Memory B cell (primary cell): ENCODE data around the gene CCDC86.
A peak's percentile ranks its signal among the peaks of the same experiment; 100 is the strongest.

Experiments
- ATAC-seq: fragments of 150-1000 bp; cut with Tn5 transposase; 2 replicates; pipeline ENCODE4 v1.10.0; 2021; ENCODE audit warnings: low read depth, mild to moderate bottlenecking, moderate library complexity
- DNase-seq, 2 donors: peaks; one replicate each; pipeline ENCODE4 v3.0.0; 2022; ENCODE audit warnings: low spot score in 2 of 2
- H3K27ac Mint-ChIP-seq: one replicate; pipeline ENCODE4 v1.8.0; 2022; ENCODE audit warnings: mild to moderate bottlenecking, moderate library complexity, mixed read lengths
- H3K27me3 Mint-ChIP-seq: one replicate; pipeline ENCODE4 v1.8.0; 2022; ENCODE audit warnings: mixed read lengths
- H3K36me3 Mint-ChIP-seq: one replicate; pipeline ENCODE4 v1.8.0; 2022; ENCODE audit warnings: mild to moderate bottlenecking, mixed read lengths
- H3K4me1 Mint-ChIP-seq: one replicate; pipeline ENCODE4 v1.8.0; 2022; ENCODE audit warnings: mixed read lengths
- H3K4me3 Mint-ChIP-seq: one replicate; pipeline ENCODE4 v1.8.0; 2022; ENCODE audit warnings: mild to moderate bottlenecking, moderate library complexity, mixed read lengths
- H3K9me3 Mint-ChIP-seq: one replicate; pipeline ENCODE4 v1.8.0; 2022; ENCODE audit warnings: mixed read lengths

Gene CCDC86

GRCh38 chr11:60854140-60854846 lies 12.4 kb downstream of the CCDC86 start:
- no peak overlapping the region for H3K27ac Mint-ChIP-seq
- H3K9me3 Mint-ChIP-seq = no peaks in the 10 kb centered on the region
- H3K4me3 Mint-ChIP-seq = no peak overlapping the region
- no peak for ATAC-seq
- H3K27me3 Mint-ChIP-seq = no peaks in the 10 kb centered on the region
- H3K4me1 Mint-ChIP-seq = peaks cover 4% of the 10 kb centered on the region
- DNase-seq = no peak
- peaks cover 22% of the 10 kb centered on the region for H3K36me3 Mint-ChIP-seq

- H3K27ac Mint-ChIP-seq = no peak overlapping the region
- H3K4me3 Mint-ChIP-seq = no peak overlapping the region
These were observed 13.2 kb downstream of the CCDC86 start for GRCh38 chr11:60854847-60855725.

GRCh38 chr11:60855726-60856633 lies 14.1 kb downstream of the CCDC86 start, which contains the start of gene PTGDR2:
TSS of gene PTGDR2 (minus strand) at chr11:60855950. CDS start at chr11:60853722, 2,228 bp downstream.
- H3K9me3 Mint-ChIP-seq = no peaks in the 10 kb centered on the region
- no peak for ATAC-seq
- H3K36me3 Mint-ChIP-seq = peaks cover 13% of the 10 kb centered on the region
- H3K4me1 Mint-ChIP-seq = peaks cover 5% of the 10 kb centered on the region
- H3K27ac Mint-ChIP-seq = no peak within 1 kb of the TSS
- DNase-seq = no peak
- H3K27me3 Mint-ChIP-seq = no peaks in the 10 kb centered on the region
- no peak within 1 kb of the TSS for H3K4me3 Mint-ChIP-seq

More at GRCh38 chr11:60854847-60855725, 13.2 kb downstream of the CCDC86 start:
- Mint-ChIP-seq H3K4me1 (peaks cover 5% of the 10 kb centered on the region), H3K9me3 (no peaks in the 10 kb centered on the region), H3K27me3 (no peaks in the 10 kb centered on the region), H3K36me3 (peaks cover 18% of the 10 kb centered on the region)
- no peak for ATAC-seq
- no peak for DNase-seq

GRCh38 chr11:60857378-60858232 lies 15.7 kb downstream of the CCDC86 start:
- DNase-seq = no peak
- Mint-ChIP-seq H3K4me1 (peaks cover 5% of the 10 kb centered on the region), H3K27me3 (no peaks in the 10 kb centered on the region), H3K4me3 (no peak overlapping the region), H3K36me3 (peaks cover 3% of the 10 kb centered on the region), H3K27ac (no peak overlapping the region), H3K9me3 (no peaks in the 10 kb centered on the region)
- ATAC-seq = no peak

GRCh38 chr11:60858236-60858635 lies 16.3 kb downstream of the CCDC86 start:
- ATAC-seq (no peak), DNase-seq (no peak)
- Mint-ChIP-seq H3K4me1 (peaks cover 5% of the 10 kb centered on the region), H3K27ac (no peak overlapping the region), H3K4me3 (no peak overlapping the region), H3K36me3 (peaks cover under 1% of the 10 kb centered on the region), H3K27me3 (no peaks in the 10 kb centered on the region), H3K9me3 (no peaks in the 10 kb centered on the region)

GRCh38 chr11:60858731-60859464 lies 17.0 kb downstream of the CCDC86 start:
- Mint-ChIP-seq H3K4me1 (peaks cover 5% of the 10 kb centered on the region), H3K4me3 (no peak overlapping the region), H3K9me3 (no peaks in the 10 kb centered on the region), H3K27me3 (no peaks in the 10 kb centered on the region), H3K27ac (peak overlapping the region; percentile 62), H3K36me3 (no peaks in the 10 kb centered on the region)
- DNase-seq (no peak), ATAC-seq (no peak)

- no peak overlapping the region for H3K4me3 Mint-ChIP-seq
- peaks cover 5% of the 10 kb centered on the region for H3K4me1 Mint-ChIP-seq
- no peaks in the 10 kb centered on the region for H3K36me3 Mint-ChIP-seq
- no peaks in the 10 kb centered on the region for H3K27me3 Mint-ChIP-seq
- H3K9me3 Mint-ChIP-seq = no peaks in the 10 kb centered on the region
- no peak for ATAC-seq
- DNase-seq = no peak
- peak overlapping the region; percentile 62 for H3K27ac Mint-ChIP-seq
These were observed 17.8 kb downstream of the CCDC86 start for GRCh38 chr11:60859616-60860250.

- no peak overlapping the region for H3K27ac Mint-ChIP-seq
- ATAC-seq (no peak), DNase-seq (no peak)
These were observed 19.0 kb downstream of the CCDC86 start for GRCh38 chr11:60860943-60861342.

GRCh38 chr11:60862171-60862570 lies 20.3 kb downstream of the CCDC86 start:
- H3K4me3 Mint-ChIP-seq = no peak overlapping the region
- H3K27ac Mint-ChIP-seq = no peak overlapping the region
- peaks cover 3% of the 10 kb centered on the region for H3K4me1 Mint-ChIP-seq
- ATAC-seq (no peak), DNase-seq (no peak)
- no peaks in the 10 kb centered on the region for H3K9me3 Mint-ChIP-seq
- H3K36me3 Mint-ChIP-seq = no peaks in the 10 kb centered on the region
- no peaks in the 10 kb centered on the region for H3K27me3 Mint-ChIP-seq

More at GRCh38 chr11:60860943-60861342, 19.0 kb downstream of the CCDC86 start:
- Mint-ChIP-seq H3K4me1 (peaks cover 3% of the 10 kb centered on the region), H3K9me3 (no peaks in the 10 kb centered on the region), H3K4me3 (no peak overlapping the region), H3K36me3 (no peaks in the 10 kb centered on the region), H3K27me3 (no peaks in the 10 kb centered on the region)

GRCh38 chr11:60863550-60864521 lies 21.9 kb downstream of the CCDC86 start:
- Mint-ChIP-seq H3K9me3 (no peaks in the 10 kb centered on the region), H3K4me3 (no peak overlapping the region), H3K36me3 (no peaks in the 10 kb centered on the region), H3K27me3 (no peaks in the 10 kb centered on the region), H3K4me1 (peaks cover 3% of the 10 kb centered on the region), H3K27ac (no peak overlapping the region)
- DNase-seq (no peak), ATAC-seq (no peak)

- Mint-ChIP-seq H3K27ac (no peak overlapping the region), H3K4me1 (no peaks in the 10 kb centered on the region), H3K4me3 (no peak overlapping the region), H3K36me3 (no peaks in the 10 kb centered on the region), H3K9me3 (no peaks in the 10 kb centered on the region), H3K27me3 (peaks cover 4% of the 10 kb centered on the region)
- no peak for DNase-seq
- no peak for ATAC-seq
These were observed 23.1 kb downstream of the CCDC86 start for GRCh38 chr11:60864856-60865513.
